Fibroblast of lung (primary cell): ENCODE data around the gene MYO3B. TPM values are rescaled to one million over a fixed set of nuclear protein-coding genes. Genes with fewer than 3 reads are reported as not detected.

Experiments used
- DNase-seq, 2 donors: peaks; one replicate each; pipeline versions ENCODE4 v3.0.0 to v3.0.0-alpha.2; 2010; ENCODE audit warnings: low read depth in 2 of 2
- H2AFZ ChIP-seq: 2 replicates; pipeline ENCODE4 v1.5.1; 2012; ENCODE audit warnings: low read length, control low read depth, inconsistent platforms
- H3K27ac ChIP-seq: 2 replicates; pipeline ENCODE4 v1.5.1; 2011; ENCODE audit warnings: low read length, control low read depth; ENCODE audit not compliant: insufficient read depth
- H3K27me3 ChIP-seq: 2 replicates; pipeline ENCODE4 v1.5.1; 2011; ENCODE audit warnings: mild to moderate bottlenecking, low read length; ENCODE audit not compliant: control insufficient read depth, insufficient read depth
- H3K36me3 ChIP-seq: 2 replicates; pipeline ENCODE4 v1.5.1; 2011; ENCODE audit warnings: low read length; ENCODE audit not compliant: control insufficient read depth, insufficient read depth
- H3K4me1 ChIP-seq: 2 replicates; pipeline ENCODE4 v1.5.1; 2011; ENCODE audit warnings: low read length; ENCODE audit not compliant: control insufficient read depth, insufficient read depth; ENCODE audit errors: extremely low read depth
- H3K4me2 ChIP-seq: 2 replicates; pipeline ENCODE4 v1.5.1; 2011; ENCODE audit warnings: low read length, control low read depth; ENCODE audit not compliant: insufficient read depth; ENCODE audit errors: extremely low read depth
- H3K4me3 ChIP-seq, 4 experiments: fragments of 200-600 bp in 1 of 4; sonication (generic) in 1 of 4; replicated peaks in 1 of 4; 2 replicates each; pipeline ENCODE4 v1.5.1; 2011 to 2016; ENCODE audit warnings: low read length in 4 of 4, low read depth in 3 of 4, mild to moderate bottlenecking in 3 of 4, control low read depth in 2 of 4, inconsistent platforms in 1 of 4, mixed read lengths in 1 of 4; ENCODE audit not compliant: insufficient read depth in 1 of 4; ENCODE audit errors: control extremely low read depth in 1 of 4
- H3K79me2 ChIP-seq: 2 replicates; pipeline ENCODE4 v1.5.1; 2012; ENCODE audit warnings: mild to moderate bottlenecking, low read length, inconsistent platforms; ENCODE audit not compliant: control insufficient read depth, insufficient read depth
- H3K9ac ChIP-seq: 2 replicates; pipeline ENCODE4 v1.5.1; 2011; ENCODE audit warnings: mild to moderate bottlenecking, low read length, control low read depth; ENCODE audit not compliant: insufficient read depth
- H3K9me3 ChIP-seq: 2 replicates; pipeline ENCODE4 v1.5.1; 2012; ENCODE audit warnings: low read depth, low read length; ENCODE audit not compliant: control insufficient read depth, insufficient read depth
- H4K20me1 ChIP-seq: 2 replicates; pipeline ENCODE4 v1.5.1; 2011; ENCODE audit warnings: low read length; ENCODE audit not compliant: control insufficient read depth, insufficient read depth; ENCODE audit errors: extremely low read depth
- CTCF ChIP-seq, 2 donors: IDR thresholded peaks in 1 of 2; conservative IDR thresholded peaks in 1 of 2; 1 replicate in 1 of 2; 2 replicates in 1 of 2; pipeline ENCODE4 v1.5.1; 2011 to 2012; ENCODE audit warnings: low read length in 2 of 2, control low read depth in 1 of 2, inconsistent platforms in 1 of 2, low read depth in 1 of 2, mild to moderate bottlenecking in 1 of 2
- EZH2 ChIP-seq: IDR thresholded peaks from 2 replicates; pipeline ENCODE4 v1.5.1; 2012; ENCODE audit warnings: low read length, control low read depth, mild to moderate bottlenecking; ENCODE audit errors: missing control alignments
- polyA plus RNA-seq, 2 donors: library from polyadenylated mRNA; depleted of rRNA in 1 of 2; stranded (reverse) in 1 of 2; unstranded in 1 of 2; fragments of >200 nt; gene quantifications; 2 replicates each; pipeline ENCODE4 v1.2.1, GENCODE V29; 2011 to 2012; ENCODE audit warnings: missing spikeins in 1 of 2
- total RNA-seq: library from RNA; depleted of rRNA; stranded (reverse); fragments of >200 nt; gene quantifications from 2 replicates; pipeline ENCODE4 v1.2.1, GENCODE V29; 2014

The MYO3B gene
- total and polyA plus RNA-seq, 2 donors (not counting 1 experiment from before 2014, with no cell fraction given) = 0.06 to 0.50 TPM

DNA sequence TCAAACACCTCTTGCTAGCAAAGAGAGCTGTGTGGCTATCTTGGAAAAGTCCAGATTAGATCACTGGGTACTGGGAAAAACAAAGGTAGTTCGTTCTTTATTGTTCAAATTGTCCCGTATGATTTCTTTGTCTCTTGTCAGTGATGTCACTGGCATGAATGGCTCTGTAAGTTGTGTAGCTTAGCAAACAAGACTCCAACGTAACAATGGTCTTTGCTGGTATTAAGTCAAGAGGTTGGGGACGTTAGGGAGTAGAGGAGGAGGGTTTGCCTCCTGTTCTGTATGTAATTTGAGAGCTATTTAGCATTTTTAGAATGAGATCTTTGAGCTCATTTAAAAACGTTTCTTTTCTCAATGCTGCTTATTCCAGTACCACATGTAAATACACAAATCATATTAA lies 320.7 kb downstream of the MYO3B start:
- no peak for TF ChIP-seq CTCF (conservative IDR thresholded peaks at IDR 0.05 in 1 of 2, IDR thresholded peaks at IDR 0.05 in 1 of 2; ENCODE audit: low read depth in 1 of 2, low read length in 2 of 2)
- no peak for TF ChIP-seq EZH2
- Histone ChIP-seq H4K20me1 (no peaks in the 10 kb centered on the region), H3K27ac (no peak overlapping the region), H3K4me2 (no peak overlapping the region), H2AFZ (no peak overlapping the region), H3K9ac (no peak overlapping the region), H3K36me3 (no peaks in the 10 kb centered on the region), H3K9me3 (no peaks in the 10 kb centered on the region), H3K27me3 (peaks cover 2% of the 10 kb centered on the region), H3K4me1 (no peaks in the 10 kb centered on the region), H3K79me2 (no peaks in the 10 kb centered on the region), H3K4me3 (no peak overlapping the region)
- no peak for DNase-seq

DNA sequence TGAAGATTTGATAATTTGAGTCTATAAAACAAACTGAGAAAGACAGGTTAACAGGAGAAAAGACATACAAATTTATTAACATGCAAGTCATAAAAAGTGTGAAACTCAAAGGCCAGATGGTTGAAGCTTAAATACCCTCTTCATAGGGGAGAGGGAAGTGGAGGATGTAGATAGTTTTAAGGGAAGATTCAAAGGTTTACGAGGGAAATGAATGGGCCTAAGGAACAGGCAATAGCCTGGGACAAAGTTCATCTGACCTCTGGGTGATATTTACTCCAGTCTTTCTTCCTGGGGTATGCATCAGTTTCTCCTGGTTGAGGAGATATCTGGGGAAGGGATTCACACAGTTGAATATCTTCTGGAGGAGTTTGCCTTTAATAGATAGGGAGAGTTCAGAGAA lies 322.2 kb downstream of the MYO3B start:
- Histone ChIP-seq H3K4me2 (no peak overlapping the region), H3K27ac (no peak overlapping the region), H3K9me3 (no peaks in the 10 kb centered on the region), H3K79me2 (no peaks in the 10 kb centered on the region), H2AFZ (no peak overlapping the region), H4K20me1 (no peaks in the 10 kb centered on the region), H3K4me3 (no peak overlapping the region), H3K9ac (no peak overlapping the region), H3K36me3 (no peaks in the 10 kb centered on the region), H3K27me3 (peaks cover 2% of the 10 kb centered on the region), H3K4me1 (no peaks in the 10 kb centered on the region)
- TF ChIP-seq CTCF (conservative IDR thresholded peaks at IDR 0.05 in 1 of 2, IDR thresholded peaks at IDR 0.05 in 1 of 2; ENCODE audit: low read depth in 1 of 2, low read length in 2 of 2) (no peak), EZH2 (no peak)
- DNase-seq = no peak

GRCh38 chr2:170500770-170501169 lies 322.8 kb downstream of the MYO3B start:
- DNase-seq = peak in 1 of 2 donors; percentile 22

More at GRCh38 chr2:170500770-170501169, 322.8 kb downstream of the MYO3B start:
- Histone ChIP-seq H3K9ac (no peak overlapping the region), H3K4me1 (no peaks in the 10 kb centered on the region), H3K27me3 (peaks cover 7% of the 10 kb centered on the region), H2AFZ (no peak overlapping the region), H3K4me3 (no peak overlapping the region), H3K27ac (no peak overlapping the region), H3K36me3 (no peaks in the 10 kb centered on the region), H3K9me3 (no peaks in the 10 kb centered on the region), H3K79me2 (no peaks in the 10 kb centered on the region), H3K4me2 (no peak overlapping the region), H4K20me1 (no peaks in the 10 kb centered on the region)
- TF ChIP-seq EZH2 (no peak), CTCF (conservative IDR thresholded peaks at IDR 0.05 in 1 of 2, IDR thresholded peaks at IDR 0.05 in 1 of 2; ENCODE audit: low read depth in 1 of 2, low read length in 2 of 2) (no peak)
